Bronchial epithelial cell (primary cell): ENCODE measurements around the gene PDXK. TPM values are rescaled to one million over a fixed set of nuclear protein-coding genes. Genes with fewer than 3 reads are reported as not detected.

Source experiments
- DNase-seq: peaks from one replicate; pipeline ENCODE4 v3.0.0-alpha.2; 2010; ENCODE audit warnings: low read depth
- FAIRE-seq: peaks from 2 replicates; lab custom pipeline; 2011; peaks lifted over from hg19 to GRCh38; lab: Jason Lieb, UNC
- H3K27me3 ChIP-seq: 2 replicates; pipeline ENCODE4 v1.5.1; 2011; ENCODE audit warnings: low read length; ENCODE audit not compliant: control insufficient read depth, insufficient read depth
- H3K36me3 ChIP-seq: 2 replicates; pipeline ENCODE4 v1.5.1; 2011; ENCODE audit warnings: low read length; ENCODE audit not compliant: control insufficient read depth, insufficient read depth
- H3K4me3 ChIP-seq: 2 replicates; pipeline ENCODE4 v1.5.1; 2011; ENCODE audit warnings: mild to moderate bottlenecking, low read depth, low read length, control low read depth
- CTCF ChIP-seq: IDR thresholded peaks from 2 replicates; pipeline ENCODE4 v1.5.1; 2011; ENCODE audit warnings: mild to moderate bottlenecking, moderate library complexity, low read length, control low read depth, inconsistent platforms; ENCODE audit not compliant: insufficient read depth, severe bottlenecking
- total RNA-seq: library from RNA; depleted of rRNA; stranded (reverse); fragments of >200 nt; gene quantifications from 2 replicates; pipeline ENCODE4 v1.2.1, GENCODE V29; 2014

PDXK gene
- total RNA-seq, 1 donor from 2014 or later: 591 TPM

GRCh38 chr21:43774163-43774562 lies 55.2 kb downstream of the PDXK start:
- Histone ChIP-seq H3K36me3 (peaks cover 11% of the 10 kb centered on the region), H3K27me3 (no peaks in the 10 kb centered on the region), H3K4me3 (no peak overlapping the region)
- no peak for TF ChIP-seq CTCF
- DNase-seq (no peak), FAIRE-seq (no peak)

GRCh38 chr21:43775190-43775589 lies 56.3 kb downstream of the PDXK start:
- no peak for TF ChIP-seq CTCF
- DNase-seq (no peak), FAIRE-seq (no peak)
- Histone ChIP-seq H3K4me3 (peak overlapping the region; percentile 88), H3K36me3 (peaks cover 11% of the 10 kb centered on the region), H3K27me3 (no peaks in the 10 kb centered on the region)

- FAIRE-seq (no peak), DNase-seq (no peak)
- Histone ChIP-seq H3K4me3 (peak within 1 kb of the TSS; percentile 88), H3K36me3 (peaks cover 11% of the 10 kb centered on the region), H3K27me3 (no peaks in the 10 kb centered on the region)
- TF ChIP-seq CTCF: peak; percentile 16
Observed at GRCh38 chr21:43775795-43776430, 57.0 kb downstream of the PDXK start, which contains the start of gene CSTB. Gene CSTB (minus strand): TSS chr21:43776308. CDS start chr21:43776269, 39 bp downstream.

- Histone ChIP-seq H3K4me3 (no peak overlapping the region), H3K36me3 (peaks cover 11% of the 10 kb centered on the region), H3K27me3 (no peaks in the 10 kb centered on the region)
- no peak for FAIRE-seq
- no peak for TF ChIP-seq CTCF
- DNase-seq: no peak
Observed at GRCh38 chr21:43777953-43778352, 59.0 kb downstream of the PDXK start.

- TF ChIP-seq CTCF: no peak
- FAIRE-seq: no peak
- Histone ChIP-seq H3K36me3 (peaks cover 4% of the 10 kb centered on the region), H3K4me3 (no peak overlapping the region), H3K27me3 (no peaks in the 10 kb centered on the region)
- peak; percentile 79 for DNase-seq
Observed at GRCh38 chr21:43778469-43779335, 59.8 kb downstream of the PDXK start.
